ENCODE data around the gene IL3. TPM values are rescaled to one million over a fixed set of nuclear protein-coding genes. Genes with fewer than 3 reads are reported as not detected.

IL3 gene
- total and polyA plus RNA-seq, 12 donors = not detected

DNA sequence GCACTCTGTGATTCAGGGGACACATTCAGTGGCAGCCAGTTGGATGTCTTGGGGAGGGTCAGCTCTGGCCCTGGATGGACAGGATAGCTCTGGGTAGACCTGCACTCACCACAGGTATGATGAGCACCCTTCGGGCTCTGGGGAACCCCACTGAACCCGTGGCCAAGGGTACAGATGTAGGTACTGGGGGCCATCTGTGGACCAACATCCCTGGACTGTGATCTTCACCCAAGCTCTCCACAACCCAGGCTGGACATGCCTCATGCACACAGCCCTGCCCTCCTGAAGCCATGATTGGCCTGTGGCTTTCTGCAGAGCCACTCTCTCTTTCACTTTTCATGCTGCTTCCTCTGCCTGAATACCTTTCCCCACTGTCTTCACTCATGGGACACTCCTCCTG lies 33.4 kb upstream of the IL3 start:
- Histone ChIP-seq H3K9me3 (no peaks in the 10 kb centered on the region), H3K27me3 (peaks cover 0 to 15% (median 5%) of the 10 kb centered on the region in 7 donors), H3K36me3 (no peaks in the 10 kb centered on the region), H3K4me3 (no peak overlapping the region), H3K4me1 (no peaks in the 10 kb centered on the region), H3K27ac (no peak overlapping the region)
- ATAC-seq = no peak
- 71 to 84% methylated on average over 2 of the region's 2 CpGs for WGBS, 2 donors
- no peak for DNase-seq
- TF ChIP-seq, protein P1, sequence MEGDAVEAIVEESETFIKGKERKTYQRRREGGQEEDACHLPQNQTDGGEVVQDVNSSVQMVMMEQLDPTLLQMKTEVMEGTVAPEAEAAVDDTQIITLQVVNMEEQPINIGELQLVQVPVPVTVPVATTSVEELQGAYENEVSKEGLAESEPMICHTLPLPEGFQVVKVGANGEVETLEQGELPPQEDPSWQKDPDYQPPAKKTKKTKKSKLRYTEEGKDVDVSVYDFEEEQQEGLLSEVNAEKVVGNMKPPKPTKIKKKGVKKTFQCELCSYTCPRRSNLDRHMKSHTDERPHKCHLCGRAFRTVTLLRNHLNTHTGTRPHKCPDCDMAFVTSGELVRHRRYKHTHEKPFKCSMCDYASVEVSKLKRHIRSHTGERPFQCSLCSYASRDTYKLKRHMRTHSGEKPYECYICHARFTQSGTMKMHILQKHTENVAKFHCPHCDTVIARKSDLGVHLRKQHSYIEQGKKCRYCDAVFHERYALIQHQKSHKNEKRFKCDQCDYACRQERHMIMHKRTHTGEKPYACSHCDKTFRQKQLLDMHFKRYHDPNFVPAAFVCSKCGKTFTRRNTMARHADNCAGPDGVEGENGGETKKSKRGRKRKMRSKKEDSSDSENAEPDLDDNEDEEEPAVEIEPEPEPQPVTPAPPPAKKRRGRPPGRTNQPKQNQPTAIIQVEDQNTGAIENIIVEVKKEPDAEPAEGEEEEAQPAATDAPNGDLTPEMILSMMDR (IDR thresholded peaks at IDR 0.05) = no peak
- intact Hi-C loops (cut with DNase I) = no loop called here

DNA sequence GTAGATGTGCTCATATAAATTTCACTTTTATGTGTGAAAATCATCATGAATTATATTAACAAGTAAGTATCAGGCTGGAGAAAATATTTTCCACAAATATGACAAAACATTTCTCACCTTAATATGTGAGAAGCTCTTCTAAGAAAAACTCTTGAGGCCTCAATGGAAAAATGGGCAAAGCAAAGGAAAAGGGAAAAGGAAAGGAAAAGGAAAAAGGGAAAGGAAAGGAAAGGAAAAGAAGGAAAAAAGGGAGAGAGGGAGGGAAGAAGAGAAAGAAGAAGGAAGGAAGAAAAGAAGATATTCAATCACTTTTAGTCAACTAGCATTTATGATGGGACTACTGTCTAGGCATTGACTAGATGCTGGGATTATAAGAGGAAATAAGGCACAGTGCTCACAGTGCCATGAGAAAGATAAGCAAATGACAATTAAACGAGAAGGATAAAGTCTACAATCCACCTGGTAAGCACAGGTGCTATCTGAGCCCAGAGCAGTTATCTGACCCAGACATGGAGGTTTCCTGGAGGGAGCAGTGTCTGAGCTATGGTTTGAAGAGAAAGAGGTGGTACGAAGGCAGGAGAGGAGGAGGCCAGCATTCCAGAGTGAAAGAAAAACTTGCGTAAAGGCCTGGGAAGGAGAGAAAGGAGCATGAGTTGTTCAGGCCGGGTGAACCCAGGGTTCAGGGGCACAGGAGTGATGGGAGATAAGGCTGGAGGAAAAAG lies 30.7 kb upstream of the IL3 start:
- intact Hi-C loops (cut with DNase I) = no loop called here
- no peaks in the 10 kb centered on the region for H3K4me1 ChIP-seq
- ATAC-seq = no peak
- no peaks in the 10 kb centered on the region for H3K36me3 ChIP-seq
- WGBS, 2 donors = 76 to 81% methylated on average over 4 of the region's 4 CpGs
- H3K9me3 ChIP-seq = peaks cover 0 to 11% (median 0%) of the 10 kb centered on the region in 11 donors
- DNase-seq = no peak
- no peak overlapping the region for H3K4me3 ChIP-seq
- no peak overlapping the region for H3K27ac ChIP-seq
- TF ChIP-seq, protein P1 (IDR thresholded peaks at IDR 0.05) = no peak
- H3K27me3 ChIP-seq = peaks cover 0 to 12% (median 0%) of the 10 kb centered on the region in 7 donors

DNA sequence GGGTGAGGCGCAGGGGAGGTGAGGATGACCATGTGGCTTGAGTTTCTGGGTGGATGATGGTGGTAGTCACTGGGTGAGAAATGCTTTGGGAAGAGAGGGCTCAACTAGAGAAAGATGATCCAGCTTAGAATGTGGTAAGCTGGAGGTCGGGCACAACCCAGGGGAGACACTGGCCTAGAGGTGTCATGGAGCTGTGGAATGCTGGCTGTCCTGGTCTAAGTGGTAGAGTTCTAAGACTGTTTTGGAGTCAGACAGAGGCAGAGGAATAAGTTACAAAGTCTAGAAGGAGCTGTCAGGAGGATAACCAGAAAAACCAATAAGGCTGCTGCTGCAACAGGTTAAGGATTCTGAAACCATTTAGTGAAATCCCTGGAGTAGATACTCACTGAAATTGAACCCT lies 29.8 kb upstream of the IL3 start:
- ATAC-seq = no peak
- TF ChIP-seq, protein P1 (IDR thresholded peaks at IDR 0.05) = no peak
- Histone ChIP-seq H3K36me3 (no peaks in the 10 kb centered on the region), H3K4me1 (no peaks in the 10 kb centered on the region), H3K27ac (no peak overlapping the region), H3K4me3 (no peak overlapping the region), H3K9me3 (peaks cover 0 to 17% (median 0%) of the 10 kb centered on the region in 11 donors), H3K27me3 (peaks cover 0 to 12% (median 0%) of the 10 kb centered on the region in 7 donors)
- intact Hi-C loops (cut with DNase I) = no loop called here
- WGBS, 2 donors = 86 to 90% methylated on average over 2 of the region's 2 CpGs
- no peak for DNase-seq

DNA sequence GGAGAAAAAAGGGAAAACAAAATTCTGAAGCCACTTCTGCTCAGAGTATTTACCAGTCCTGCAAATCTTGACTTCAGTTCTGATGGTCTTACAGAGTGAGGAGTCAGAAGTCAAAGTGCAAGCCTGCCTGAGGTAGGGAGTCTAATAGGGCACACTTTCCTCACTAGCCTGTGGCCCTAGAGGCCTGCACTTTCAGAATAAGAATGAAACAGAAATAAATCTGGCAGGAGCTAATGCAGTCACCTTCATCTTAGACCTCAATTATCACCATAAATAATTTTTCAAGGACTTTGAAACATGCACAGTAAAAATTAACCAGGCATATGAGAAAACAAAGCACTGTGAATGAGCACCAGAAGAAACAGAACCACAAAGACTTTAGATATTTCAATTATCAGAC lies 28.3 kb upstream of the IL3 start:
- no peak overlapping the region for H3K4me3 ChIP-seq
- peaks cover 0 to 17% (median 0%) of the 10 kb centered on the region in 11 donors for H3K9me3 ChIP-seq
- DNase-seq (no peak), ATAC-seq (no peak)
- H3K36me3 ChIP-seq = no peaks in the 10 kb centered on the region
- intact Hi-C loops (cut with DNase I) = no loop called here
- H3K4me1 ChIP-seq = no peaks in the 10 kb centered on the region
- H3K27ac ChIP-seq = no peak overlapping the region
- H3K27me3 ChIP-seq = peaks cover 0 to 10% (median 0%) of the 10 kb centered on the region in 7 donors
- TF ChIP-seq, protein P1 (IDR thresholded peaks at IDR 0.05) = no peak
